ENCODE results near the gene NIPAL3. TPM values are rescaled to one million over a fixed set of nuclear protein-coding genes. Genes with fewer than 3 reads are reported as not detected.
"Not testable (repeated sequence)": the region's sequence is repeated elsewhere in the genome, so short reads cannot be mapped to it uniquely, and the experiment has no call there.

NIPAL3 gene
- polyA plus RNA-seq, 1 donor from 2014 or later: 9.6 TPM

DNA sequence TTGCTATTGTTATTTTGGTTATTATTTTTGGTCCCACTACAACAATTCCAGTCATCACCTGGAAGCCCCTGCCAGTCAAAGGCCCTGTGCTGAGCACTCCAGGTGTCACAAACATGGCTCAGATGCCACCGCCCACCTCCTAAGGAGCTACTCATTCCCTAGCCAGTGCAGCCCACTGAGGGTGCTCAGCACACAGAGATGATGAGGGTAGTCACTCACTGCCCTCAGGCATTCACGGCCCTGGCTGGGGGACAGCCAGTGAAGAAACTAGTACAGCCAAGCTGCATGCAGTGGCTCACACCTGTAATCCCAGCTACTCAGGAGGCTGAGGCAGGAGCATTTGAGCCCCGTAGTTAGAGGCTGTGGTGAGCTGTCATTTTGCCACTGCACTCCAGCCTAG, 42.3 kb downstream of the NIPAL3 start:
- H3K27me3 ChIP-seq (ENCODE audit: insufficient read depth, low read depth, low read length): no peaks in the 10 kb centered on the region
- no peaks in the 10 kb centered on the region for H3K9me2 ChIP-seq (ENCODE audit: insufficient read depth, low read length)
- H4K20me1 ChIP-seq (ENCODE audit: insufficient read depth): no peaks in the 10 kb centered on the region
- no peak overlapping the region for H3K4me3 ChIP-seq (ENCODE audit: low read length)
- TF ChIP-seq, protein P1, sequence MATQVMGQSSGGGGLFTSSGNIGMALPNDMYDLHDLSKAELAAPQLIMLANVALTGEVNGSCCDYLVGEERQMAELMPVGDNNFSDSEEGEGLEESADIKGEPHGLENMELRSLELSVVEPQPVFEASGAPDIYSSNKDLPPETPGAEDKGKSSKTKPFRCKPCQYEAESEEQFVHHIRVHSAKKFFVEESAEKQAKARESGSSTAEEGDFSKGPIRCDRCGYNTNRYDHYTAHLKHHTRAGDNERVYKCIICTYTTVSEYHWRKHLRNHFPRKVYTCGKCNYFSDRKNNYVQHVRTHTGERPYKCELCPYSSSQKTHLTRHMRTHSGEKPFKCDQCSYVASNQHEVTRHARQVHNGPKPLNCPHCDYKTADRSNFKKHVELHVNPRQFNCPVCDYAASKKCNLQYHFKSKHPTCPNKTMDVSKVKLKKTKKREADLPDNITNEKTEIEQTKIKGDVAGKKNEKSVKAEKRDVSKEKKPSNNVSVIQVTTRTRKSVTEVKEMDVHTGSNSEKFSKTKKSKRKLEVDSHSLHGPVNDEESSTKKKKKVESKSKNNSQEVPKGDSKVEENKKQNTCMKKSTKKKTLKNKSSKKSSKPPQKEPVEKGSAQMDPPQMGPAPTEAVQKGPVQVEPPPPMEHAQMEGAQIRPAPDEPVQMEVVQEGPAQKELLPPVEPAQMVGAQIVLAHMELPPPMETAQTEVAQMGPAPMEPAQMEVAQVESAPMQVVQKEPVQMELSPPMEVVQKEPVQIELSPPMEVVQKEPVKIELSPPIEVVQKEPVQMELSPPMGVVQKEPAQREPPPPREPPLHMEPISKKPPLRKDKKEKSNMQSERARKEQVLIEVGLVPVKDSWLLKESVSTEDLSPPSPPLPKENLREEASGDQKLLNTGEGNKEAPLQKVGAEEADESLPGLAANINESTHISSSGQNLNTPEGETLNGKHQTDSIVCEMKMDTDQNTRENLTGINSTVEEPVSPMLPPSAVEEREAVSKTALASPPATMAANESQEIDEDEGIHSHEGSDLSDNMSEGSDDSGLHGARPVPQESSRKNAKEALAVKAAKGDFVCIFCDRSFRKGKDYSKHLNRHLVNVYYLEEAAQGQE (IDR thresholded peaks at IDR 0.05; ENCODE audit: borderline replicate concordance): no peak
- TF ChIP-seq EZH2 (IDR thresholded peaks at IDR 0.05; ENCODE audit: borderline replicate concordance, insufficient read depth, low read length, poor library complexity, severe bottlenecking): no peak
- no peak for TF ChIP-seq MXI1 (conservative IDR thresholded peaks at IDR 0.05; ENCODE audit: poor library complexity, severe bottlenecking)
- H3K9me3 ChIP-seq (ENCODE audit: low read length): no peaks in the 10 kb centered on the region
- H3F3A ChIP-seq (ENCODE audit: insufficient read depth, low read length, poor library complexity, severe bottlenecking): no peaks in the 10 kb centered on the region
- H3K27ac ChIP-seq (ENCODE audit: low read length): no peak overlapping the region
- no peak overlapping the region for H2AFZ ChIP-seq (ENCODE audit: low read depth, low read length)
- H3K4me2 ChIP-seq (ENCODE audit: low read length): no peak overlapping the region
- H3K79me2 ChIP-seq (replicated peaks; ENCODE audit: insufficient read depth, low read length): no peaks in the 10 kb centered on the region
- H3K36me3 ChIP-seq (ENCODE audit: insufficient read depth, low read length): no peaks in the 10 kb centered on the region
- no peak overlapping the region for H3K9ac ChIP-seq (ENCODE audit: low read length)

GRCh38 chr1:24459551-24460266, 44.1 kb downstream of the NIPAL3 start:
- H3K36me3 ChIP-seq (ENCODE audit: insufficient read depth, low read length): no peaks in the 10 kb centered on the region
- no peak overlapping the region for H3K27ac ChIP-seq (ENCODE audit: low read length)
- TF ChIP-seq CTCF (IDR thresholded peaks at IDR 0.05; ENCODE audit: poor library complexity, severe bottlenecking) (no peak), POLR2AphosphoS5 (IDR thresholded peaks at IDR 0.05) (no peak), SMC3 (conservative IDR thresholded peaks at IDR 0.05; ENCODE audit: poor library complexity) (no peak), MXI1 (conservative IDR thresholded peaks at IDR 0.05; ENCODE audit: poor library complexity, severe bottlenecking) (no peak), TAF1 (IDR thresholded peaks at IDR 0.05; ENCODE audit: low read depth) (no peak), EP300 (conservative IDR thresholded peaks at IDR 0.05; ENCODE audit: poor library complexity, severe bottlenecking) (no peak), RAD21 (conservative IDR thresholded peaks at IDR 0.05) (no peak), EZH2 (IDR thresholded peaks at IDR 0.05; ENCODE audit: borderline replicate concordance, insufficient read depth, low read length, poor library complexity, severe bottlenecking) (no peak)
- TF ChIP-seq, protein P1 (IDR thresholded peaks at IDR 0.05; ENCODE audit: borderline replicate concordance): no peak
- H3K9me2 ChIP-seq (ENCODE audit: insufficient read depth, low read length): no peaks in the 10 kb centered on the region
- no peak overlapping the region for H2AFZ ChIP-seq (ENCODE audit: low read depth, low read length)
- H3K4me2 ChIP-seq (ENCODE audit: low read length): no peak overlapping the region
- no peaks in the 10 kb centered on the region for H3K79me2 ChIP-seq (replicated peaks; ENCODE audit: insufficient read depth, low read length)
- no peaks in the 10 kb centered on the region for H4K20me1 ChIP-seq (ENCODE audit: insufficient read depth)
- no peak overlapping the region for H3K9ac ChIP-seq (ENCODE audit: low read length)
- no peaks in the 10 kb centered on the region for H3K9me3 ChIP-seq (ENCODE audit: low read length)
- H3K4me3 ChIP-seq (ENCODE audit: low read length): no peak overlapping the region
- no peaks in the 10 kb centered on the region for H3K27me3 ChIP-seq (ENCODE audit: insufficient read depth, low read depth, low read length)
- no peaks in the 10 kb centered on the region for H3F3A ChIP-seq (ENCODE audit: insufficient read depth, low read length, poor library complexity, severe bottlenecking)

DNA sequence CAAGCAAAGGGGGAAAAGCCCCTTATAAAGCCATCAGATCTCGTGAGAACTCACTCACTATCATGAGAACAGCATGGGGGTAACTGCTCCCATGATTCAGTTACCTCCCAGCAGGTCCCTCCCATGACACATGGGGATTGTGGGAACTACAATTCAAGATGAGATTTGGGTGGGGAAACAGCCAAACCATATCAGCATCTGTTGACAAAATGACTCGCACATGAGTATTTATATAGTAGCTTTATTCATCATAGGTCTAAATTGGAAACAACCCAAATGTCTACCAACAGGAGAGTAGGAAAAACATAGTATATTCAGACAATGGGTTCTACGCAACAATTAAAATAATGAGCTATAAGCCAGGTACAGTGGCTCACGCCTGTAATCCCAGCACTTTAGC, 46.5 kb downstream of the NIPAL3 start:
- not testable (repeated sequence) for H3K27ac ChIP-seq (ENCODE audit: low read length); H3F3A ChIP-seq (ENCODE audit: insufficient read depth, low read length, poor library complexity, severe bottlenecking); H3K27me3 ChIP-seq (ENCODE audit: insufficient read depth, low read depth, low read length); H4K20me1 ChIP-seq (ENCODE audit: insufficient read depth); H3K9ac ChIP-seq (ENCODE audit: low read length); H3K4me3 ChIP-seq (ENCODE audit: low read length); H3K9me3 ChIP-seq (ENCODE audit: low read length); H3K79me2 ChIP-seq (replicated peaks; ENCODE audit: insufficient read depth, low read length); H3K9me2 ChIP-seq (ENCODE audit: insufficient read depth, low read length); H2AFZ ChIP-seq (ENCODE audit: low read depth, low read length); H3K4me2 ChIP-seq (ENCODE audit: low read length); H3K36me3 ChIP-seq (ENCODE audit: insufficient read depth, low read length)
